Stomach smooth muscle (tissue), 2 donors: ENCODE data around the gene SLC1A6.

ENCODE experiments used
- H3K27ac ChIP-seq: one replicate; pipeline ENCODE4 v1.7.0; 2013; ENCODE audit warnings: mild to moderate bottlenecking, low read length, inconsistent platforms
- H3K27me3 ChIP-seq, 2 donors: one replicate each; pipeline ENCODE4 v1.7.0; 2013; ENCODE audit warnings: low read length in 2 of 2; ENCODE audit not compliant: insufficient read depth in 2 of 2, control insufficient read depth in 1 of 2
- H3K36me3 ChIP-seq, 2 donors: one replicate each; pipeline ENCODE4 v1.7.0; 2013; ENCODE audit warnings: low read length in 2 of 2; ENCODE audit not compliant: control insufficient read depth in 2 of 2, insufficient read depth in 2 of 2
- H3K4me1 ChIP-seq: one replicate; pipeline ENCODE4 v1.7.0; 2013; ENCODE audit warnings: low read length; ENCODE audit not compliant: control insufficient read depth, insufficient read depth
- H3K4me3 ChIP-seq, 2 donors: one replicate each; pipeline ENCODE4 v1.7.0; 2013; ENCODE audit warnings: low read length in 2 of 2
- H3K9ac ChIP-seq, 2 donors: one replicate each; pipeline ENCODE4 v1.7.0; 2013; ENCODE audit warnings: low read length in 2 of 2, mild to moderate bottlenecking in 1 of 2
- H3K9me3 ChIP-seq, 2 donors: one replicate each; pipeline ENCODE4 v1.7.0; 2013; ENCODE audit warnings: low read length in 2 of 2; ENCODE audit not compliant: control insufficient read depth in 2 of 2
- donor health status: healthy.
- donor health status: Pancreatic carcinoma.

The SLC1A6 gene

DNA sequence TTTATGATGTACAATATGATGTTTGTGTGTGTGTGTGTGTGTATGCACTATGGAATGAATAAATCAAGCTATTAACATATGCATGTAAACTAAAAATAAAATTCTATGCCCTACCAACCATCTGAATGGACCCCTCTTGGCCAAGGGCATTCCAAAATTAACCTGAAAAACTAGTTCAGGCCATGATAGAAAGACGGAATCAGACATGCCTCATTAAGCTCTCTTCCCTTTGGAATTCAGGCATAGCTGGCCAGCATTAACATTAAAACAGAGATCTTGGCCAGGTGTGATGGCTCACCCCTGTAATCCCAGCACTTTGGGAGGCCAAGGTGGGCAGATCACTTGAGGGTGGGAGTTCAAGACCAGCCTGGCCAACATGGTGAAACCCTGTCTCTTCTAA lies 18.3 kb upstream of the SLC1A6 start:
- H3K9me3 ChIP-seq, result no peaks in the 10 kb centered on the region
- H3K27me3 ChIP-seq, result peaks cover 0 to 12% of the 10 kb centered on the region in 2 donors
- H3K4me3 ChIP-seq, result no peak overlapping the region
- H3K27ac ChIP-seq, result no peak overlapping the region
- no peaks in the 10 kb centered on the region for H3K4me1 ChIP-seq
- no peak overlapping the region for H3K9ac ChIP-seq
- no peaks in the 10 kb centered on the region for H3K36me3 ChIP-seq

GRCh38 chr19:14992780-14993179 lies 13.1 kb upstream of the SLC1A6 start:
- no peak overlapping the region for H3K27ac ChIP-seq
- peaks cover 0 to 3% of the 10 kb centered on the region in 2 donors for H3K27me3 ChIP-seq
- H3K9ac ChIP-seq, result no peak overlapping the region
- H3K36me3 ChIP-seq, result no peaks in the 10 kb centered on the region
- peaks cover 0 to 4% of the 10 kb centered on the region in 2 donors for H3K9me3 ChIP-seq
- no peak overlapping the region for H3K4me3 ChIP-seq
- H3K4me1 ChIP-seq, result no peaks in the 10 kb centered on the region

DNA sequence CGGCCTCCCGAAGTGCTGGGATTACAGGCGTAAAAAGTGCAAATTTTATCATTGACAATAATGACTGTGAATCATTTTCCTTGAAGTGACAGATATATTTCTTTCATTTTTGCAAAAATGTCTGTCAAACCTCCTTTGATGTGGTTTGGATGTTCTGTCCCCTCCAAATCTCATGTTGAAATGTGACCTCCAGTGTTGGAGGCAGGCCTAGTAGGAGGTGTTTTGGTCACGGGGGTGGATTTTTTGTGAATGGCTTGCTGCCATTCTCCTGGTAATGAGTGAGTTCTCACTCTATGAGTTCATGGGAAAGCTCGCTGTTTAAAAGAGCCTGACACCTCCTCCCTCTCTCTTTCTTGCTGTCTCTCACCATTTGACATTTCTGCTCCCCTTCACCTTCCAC lies 5.5 kb upstream of the SLC1A6 start:
- H3K27me3 ChIP-seq, result peaks cover 4 to 8% of the 10 kb centered on the region in 2 donors
- H3K9ac ChIP-seq, result no peak overlapping the region
- no peak overlapping the region for H3K4me3 ChIP-seq
- H3K27ac ChIP-seq, result no peak overlapping the region
- H3K4me1 ChIP-seq, result no peaks in the 10 kb centered on the region
- peaks cover 0 to 4% of the 10 kb centered on the region in 2 donors for H3K9me3 ChIP-seq
- H3K36me3 ChIP-seq, result no peaks in the 10 kb centered on the region

- H3K9me3 ChIP-seq, result peaks cover 0 to 2% of the 10 kb centered on the region in 2 donors
- peaks cover 24 to 32% of the 10 kb centered on the region in 2 donors for H3K27me3 ChIP-seq
- no peaks in the 10 kb centered on the region for H3K36me3 ChIP-seq
- no peak overlapping the region for H3K9ac ChIP-seq
- no peak overlapping the region for H3K27ac ChIP-seq
- H3K4me3 ChIP-seq, result no peak overlapping the region
- H3K4me1 ChIP-seq, result no peaks in the 10 kb centered on the region
These were observed 1.4 kb downstream of the SLC1A6 start for GRCh38 chr19:14978161-14978776.

DNA sequence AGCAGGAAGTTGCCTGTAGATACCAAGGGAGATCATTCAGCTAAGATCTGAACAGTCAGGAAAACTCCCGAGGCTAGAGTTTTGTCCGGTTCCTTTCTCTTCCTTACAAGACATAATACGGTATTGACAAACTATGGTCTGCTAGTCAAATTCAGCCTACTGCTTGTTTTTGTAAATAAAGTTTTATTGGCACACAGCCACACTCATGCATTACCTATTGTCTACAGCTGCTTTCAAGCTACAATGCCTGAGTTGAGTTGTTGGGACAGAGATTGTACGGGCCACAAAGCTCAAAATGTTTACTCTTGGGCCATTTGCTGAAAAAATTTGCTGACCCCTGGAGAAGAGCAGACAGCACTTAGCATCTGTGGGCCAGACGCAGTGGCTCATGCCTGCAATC lies 2.5 kb downstream of the SLC1A6 start:
- H3K27me3 ChIP-seq, result peaks cover 27 to 32% of the 10 kb centered on the region in 2 donors

GRCh38 chr19:14974488-14974887 lies 5.2 kb downstream of the SLC1A6 start:
- no peaks in the 10 kb centered on the region for H3K4me1 ChIP-seq
- H3K4me3 ChIP-seq, result no peak overlapping the region
- no peak overlapping the region for H3K9ac ChIP-seq
- peaks cover 0 to 2% of the 10 kb centered on the region in 2 donors for H3K9me3 ChIP-seq
- H3K27me3 ChIP-seq, result peaks cover 20 to 25% of the 10 kb centered on the region in 2 donors
- H3K36me3 ChIP-seq, result no peaks in the 10 kb centered on the region
- H3K27ac ChIP-seq, result no peak overlapping the region

More for the DNA sequence above, 2.5 kb downstream of the SLC1A6 start:
- Histone ChIP-seq H3K27ac (no peak overlapping the region), H3K36me3 (no peaks in the 10 kb centered on the region), H3K9ac (no peak overlapping the region), H3K4me3 (no peak overlapping the region), H3K9me3 (peaks cover 0 to 2% of the 10 kb centered on the region in 2 donors), H3K4me1 (no peaks in the 10 kb centered on the region)

DNA sequence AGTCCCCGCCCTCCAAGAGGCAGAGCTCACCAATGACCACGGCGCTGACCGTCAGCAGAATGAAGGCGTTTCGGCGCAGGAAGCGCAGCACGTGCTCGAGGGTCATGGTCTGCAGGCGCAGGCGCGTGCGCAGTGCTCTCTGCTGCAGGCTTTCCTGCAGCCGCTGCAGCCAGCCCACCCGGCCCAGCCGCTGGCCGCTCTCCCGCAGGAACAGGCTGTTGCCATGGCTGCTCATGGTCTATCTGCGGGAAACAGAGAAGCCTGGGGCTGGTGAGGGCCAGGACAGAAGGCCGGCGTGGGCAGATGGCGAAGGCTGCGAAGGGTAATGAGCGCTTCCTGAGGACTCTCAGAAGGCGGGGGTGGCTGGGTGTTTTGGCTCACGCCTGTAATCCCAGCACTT lies 7.0 kb downstream of the SLC1A6 start:
- Histone ChIP-seq H3K9ac (no peak overlapping the region), H3K36me3 (no peaks in the 10 kb centered on the region), H3K9me3 (no peaks in the 10 kb centered on the region), H3K4me1 (no peaks in the 10 kb centered on the region), H3K4me3 (no peak overlapping the region), H3K27ac (no peak overlapping the region), H3K27me3 (peaks cover 7 to 17% of the 10 kb centered on the region in 2 donors)

- Histone ChIP-seq H3K4me1 (no peaks in the 10 kb centered on the region), H3K4me3 (no peak overlapping the region), H3K9ac (no peak overlapping the region), H3K9me3 (no peaks in the 10 kb centered on the region), H3K27ac (no peak overlapping the region), H3K27me3 (peaks cover 0 to 10% of the 10 kb centered on the region in 2 donors), H3K36me3 (no peaks in the 10 kb centered on the region)
These were observed 8.2 kb downstream of the SLC1A6 start for GRCh38 chr19:14971474-14971873.

- no peaks in the 10 kb centered on the region for H3K36me3 ChIP-seq
These were observed 11.4 kb downstream of the SLC1A6 start for GRCh38 chr19:14968247-14968646.

GRCh38 chr19:14961956-14962685 lies 17.5 kb downstream of the SLC1A6 start:
- Histone ChIP-seq H3K4me1 (no peaks in the 10 kb centered on the region), H3K27ac (no peak overlapping the region), H3K9ac (no peak overlapping the region), H3K27me3 (no peaks in the 10 kb centered on the region), H3K4me3 (no peak overlapping the region), H3K36me3 (no peaks in the 10 kb centered on the region), H3K9me3 (peaks cover 13 to 17% of the 10 kb centered on the region in 2 donors)

More at GRCh38 chr19:14968247-14968646, 11.4 kb downstream of the SLC1A6 start:
- no peak overlapping the region for H3K4me3 ChIP-seq
- no peak overlapping the region for H3K9ac ChIP-seq
- H3K4me1 ChIP-seq, result no peaks in the 10 kb centered on the region
- no peak overlapping the region for H3K27ac ChIP-seq
- H3K9me3 ChIP-seq, result no peaks in the 10 kb centered on the region
- peaks cover 0 to 7% of the 10 kb centered on the region in 2 donors for H3K27me3 ChIP-seq

- Histone ChIP-seq H3K27ac (no peak overlapping the region), H3K4me3 (no peak overlapping the region), H3K27me3 (peaks cover under 1 to 3% of the 10 kb centered on the region in 2 donors), H3K36me3 (no peaks in the 10 kb centered on the region), H3K9ac (no peak overlapping the region), H3K9me3 (peaks cover 19 to 20% of the 10 kb centered on the region in 2 donors), H3K4me1 (no peaks in the 10 kb centered on the region)
These were observed 20.4 kb downstream of the SLC1A6 start for GRCh38 chr19:14959263-14959662.
